Epithelial cell of prostate (primary cell): ENCODE measurements around the gene ERCC6L.
A peak's percentile ranks its signal among the peaks of the same experiment; 100 is the strongest.
"Not testable (repeated sequence)": the region's sequence is repeated elsewhere in the genome, so short reads cannot be mapped to it uniquely, and the experiment has no call there.

Experiments used
- DNase-seq: peaks from one replicate; pipeline ENCODE4 v3.0.0-alpha.2; 2011; ENCODE audit warnings: low read depth, low spot score
- H3K27ac ChIP-seq: fragments of 450-650 bp; 2 replicates; pipeline ENCODE4 v1.5.1; 2017; ENCODE audit warnings: mild to moderate bottlenecking

The ERCC6L gene

GRCh38 chrX:72255445-72255844 lies 16.6 kb upstream of the ERCC6L start:
- H3K27ac ChIP-seq = no peak overlapping the region
- DNase-seq = no peak

GRCh38 chrX:72254816-72255215 lies 16.0 kb upstream of the ERCC6L start:
- no peak overlapping the region for H3K27ac ChIP-seq
- no peak for DNase-seq

DNA sequence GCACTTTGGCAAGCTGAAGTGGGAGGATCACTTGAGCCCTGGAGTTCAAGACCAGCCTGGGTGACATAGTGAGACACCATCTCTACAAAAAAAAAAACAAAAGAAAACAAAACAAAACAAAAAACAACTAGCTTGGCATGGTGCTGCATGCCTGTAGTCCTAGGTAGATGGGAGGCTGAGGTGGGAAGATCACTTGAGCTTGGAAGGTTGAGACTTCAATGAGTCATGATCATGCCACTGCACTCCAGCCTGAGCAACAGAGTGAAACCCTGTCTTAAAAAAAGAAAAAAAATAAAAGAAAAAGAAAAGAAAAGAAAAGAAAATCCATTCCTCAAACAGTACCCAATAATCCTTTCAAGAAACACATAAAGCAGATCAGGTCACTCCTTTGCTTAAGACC lies 14.9 kb upstream of the ERCC6L start:
- no peak for DNase-seq
- H3K27ac ChIP-seq = no peak overlapping the region

GRCh38 chrX:72247206-72247942 lies 8.5 kb upstream of the ERCC6L start:
- DNase-seq = no peak

GRCh38 chrX:72245461-72246089 lies 6.7 kb upstream of the ERCC6L start:
- no peak overlapping the region for H3K27ac ChIP-seq
- DNase-seq = no peak

More at GRCh38 chrX:72247206-72247942, 8.5 kb upstream of the ERCC6L start:
- H3K27ac ChIP-seq = no peak overlapping the region

GRCh38 chrX:72243472-72243871 lies 4.6 kb upstream of the ERCC6L start:
- no peak for DNase-seq
- H3K27ac ChIP-seq = no peak overlapping the region

DNA sequence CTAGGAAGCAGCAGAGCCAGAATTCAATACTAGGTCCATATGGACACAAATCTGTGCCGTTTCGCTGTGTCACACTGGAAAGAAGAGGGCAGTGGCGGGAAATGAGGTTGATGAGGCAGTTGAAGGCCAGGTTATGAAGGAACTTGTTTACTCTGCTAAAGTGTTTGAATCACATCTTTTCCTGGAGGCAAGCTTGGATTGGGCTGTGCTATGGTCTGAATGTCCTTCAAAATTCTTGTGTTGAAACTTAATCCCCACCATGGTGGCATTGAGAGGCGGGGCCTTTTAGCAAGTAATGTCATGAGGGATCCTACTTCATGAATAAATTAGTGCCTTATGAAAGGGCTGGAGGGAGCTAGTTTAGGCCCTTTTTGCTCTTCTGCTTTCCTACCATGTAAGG lies 2.1 kb upstream of the ERCC6L start:
- no peak overlapping the region for H3K27ac ChIP-seq
- no peak for DNase-seq

GRCh38 chrX:72238183-72238582 lies 644 bp downstream of the ERCC6L start:
- no peak for DNase-seq
- no peak overlapping the region for H3K27ac ChIP-seq

DNA sequence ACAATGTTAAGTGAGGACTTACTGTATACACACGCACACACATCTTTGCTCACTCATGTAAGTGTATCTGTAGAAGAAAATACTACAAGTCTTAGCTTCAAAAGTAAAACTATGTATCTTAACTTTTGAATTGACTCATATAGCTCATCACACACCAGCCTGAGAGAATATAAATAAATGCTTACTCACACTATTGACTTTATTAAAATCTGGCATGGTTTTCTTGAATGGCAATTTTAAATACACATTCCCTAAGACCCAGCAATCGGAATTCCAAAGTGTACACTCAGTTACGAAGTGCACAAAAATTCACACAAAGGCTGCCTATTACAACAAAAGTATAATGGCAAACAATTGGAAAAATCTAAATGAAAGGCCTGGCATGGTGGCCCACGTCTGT lies 2.0 kb downstream of the ERCC6L start:
- H3K27ac ChIP-seq = no peak overlapping the region
- no peak for DNase-seq

DNA sequence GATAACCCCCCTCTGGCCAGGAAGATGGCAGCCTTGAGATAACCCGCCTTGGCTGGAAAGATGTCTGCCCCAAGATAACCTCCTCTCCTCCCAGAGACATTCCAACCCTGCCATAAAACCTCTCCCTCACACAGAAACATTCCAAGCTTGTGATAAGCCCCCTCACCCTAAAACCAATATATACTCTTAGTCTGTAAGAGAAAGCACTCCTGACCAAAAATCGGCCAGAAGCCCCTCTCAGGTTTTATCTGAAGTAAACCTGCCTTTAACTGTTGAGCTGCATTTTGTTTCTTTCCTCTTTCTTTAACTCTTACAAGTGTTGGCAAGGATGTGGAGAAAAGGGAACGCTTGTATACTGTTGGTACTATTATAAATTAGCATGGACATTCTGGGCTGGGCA lies 8.5 kb downstream of the ERCC6L start:
- no peak overlapping the region for H3K27ac ChIP-seq

GRCh38 chrX:72220375-72220774 lies 18.5 kb downstream of the ERCC6L start:
- H3K27ac ChIP-seq, DNase-seq: not testable (repeated sequence)

More for the DNA sequence above, 8.5 kb downstream of the ERCC6L start:
- DNase-seq = no peak

DNA sequence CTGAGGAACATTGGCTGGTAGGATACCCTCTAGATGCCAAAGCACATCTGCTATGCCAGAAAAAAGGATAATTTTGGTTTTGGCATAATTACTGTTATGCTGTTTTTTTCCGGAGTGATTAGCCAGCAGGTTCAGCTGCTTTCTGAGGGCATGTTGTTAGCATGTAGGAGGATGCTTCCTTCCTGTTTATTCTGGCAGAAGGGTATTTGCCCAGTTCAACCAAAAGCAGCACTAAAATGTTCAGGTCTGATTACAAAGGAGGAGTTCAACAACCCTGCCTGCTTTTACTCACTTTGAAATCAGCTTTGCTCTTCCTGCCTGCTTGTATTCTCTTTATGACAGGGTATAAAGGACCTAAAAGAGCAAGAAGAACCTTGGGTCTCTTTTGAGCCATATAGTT lies 21.9 kb downstream of the ERCC6L start:
- DNase-seq = no peak
- H3K27ac ChIP-seq = peak overlapping the region; percentile 20

- H3K27ac ChIP-seq = no peak overlapping the region
- DNase-seq = no peak
These were observed 30.6 kb downstream of the ERCC6L start for GRCh38 chrX:72208126-72208800.

DNA sequence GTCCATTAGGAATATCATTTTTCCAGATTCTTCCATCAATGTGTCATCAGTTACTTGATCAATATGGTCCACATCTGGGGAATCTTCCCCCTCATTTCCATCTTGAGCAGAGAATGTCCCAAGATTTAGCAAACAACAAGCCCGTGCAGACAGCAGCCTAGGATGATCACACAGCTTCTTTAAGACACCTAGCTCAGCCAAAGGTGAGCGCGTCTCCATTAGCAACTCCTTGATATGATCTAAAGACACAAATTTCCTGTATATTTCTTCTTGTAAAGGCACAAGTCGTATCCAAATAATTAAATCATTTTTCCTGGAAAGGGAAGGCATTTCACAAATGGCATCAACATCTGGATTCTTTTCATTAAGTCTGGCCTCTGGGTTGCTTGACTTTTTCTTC lies 31.5 kb downstream of the ERCC6L start:
- DNase-seq = no peak
- H3K27ac ChIP-seq = no peak overlapping the region

DNA sequence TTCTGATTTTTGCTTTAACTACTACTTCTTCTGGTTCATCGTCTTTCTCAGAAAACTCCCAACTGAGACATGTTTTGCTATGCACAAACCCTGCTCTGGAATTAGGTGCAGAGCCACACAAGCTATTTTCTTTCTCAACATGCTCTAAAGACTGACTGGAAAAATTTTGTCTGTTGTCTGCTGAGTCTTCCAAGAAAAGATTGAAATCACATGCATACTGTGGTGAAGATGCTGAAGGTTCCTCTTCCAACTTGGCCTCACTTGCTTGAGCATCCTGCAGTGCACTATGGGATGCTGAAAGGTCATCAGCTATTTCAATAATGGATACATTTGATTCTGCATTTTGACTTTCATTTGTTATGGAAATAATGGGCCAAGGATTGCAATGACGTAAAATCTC lies 33.1 kb downstream of the ERCC6L start:
- H3K27ac ChIP-seq = no peak overlapping the region
- DNase-seq = no peak

DNA sequence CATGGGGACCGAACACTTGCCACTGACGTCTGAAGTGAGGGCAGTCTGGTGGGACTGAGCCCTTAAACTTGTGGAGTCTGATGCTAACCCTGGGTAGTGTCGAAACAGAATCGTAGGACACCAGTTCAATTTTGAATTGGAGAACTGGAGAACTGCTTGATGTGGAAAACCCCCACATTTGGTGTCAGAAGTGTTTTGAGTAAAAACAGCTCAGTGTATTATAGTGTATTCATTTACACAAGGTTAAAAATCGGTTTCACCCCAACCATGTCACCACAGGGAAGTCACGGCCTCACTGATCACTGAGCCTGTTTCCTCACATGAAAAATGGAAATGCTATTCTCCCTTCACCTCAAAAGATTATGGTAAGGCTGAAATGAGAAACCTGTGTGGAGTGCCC lies 35.4 kb downstream of the ERCC6L start:
- H3K27ac ChIP-seq = peak overlapping the region; percentile 93
- no peak for DNase-seq

GRCh38 chrX:72202792-72203401 lies 35.9 kb downstream of the ERCC6L start:
- H3K27ac ChIP-seq = peak overlapping the region; percentile 93
- no peak for DNase-seq

DNA sequence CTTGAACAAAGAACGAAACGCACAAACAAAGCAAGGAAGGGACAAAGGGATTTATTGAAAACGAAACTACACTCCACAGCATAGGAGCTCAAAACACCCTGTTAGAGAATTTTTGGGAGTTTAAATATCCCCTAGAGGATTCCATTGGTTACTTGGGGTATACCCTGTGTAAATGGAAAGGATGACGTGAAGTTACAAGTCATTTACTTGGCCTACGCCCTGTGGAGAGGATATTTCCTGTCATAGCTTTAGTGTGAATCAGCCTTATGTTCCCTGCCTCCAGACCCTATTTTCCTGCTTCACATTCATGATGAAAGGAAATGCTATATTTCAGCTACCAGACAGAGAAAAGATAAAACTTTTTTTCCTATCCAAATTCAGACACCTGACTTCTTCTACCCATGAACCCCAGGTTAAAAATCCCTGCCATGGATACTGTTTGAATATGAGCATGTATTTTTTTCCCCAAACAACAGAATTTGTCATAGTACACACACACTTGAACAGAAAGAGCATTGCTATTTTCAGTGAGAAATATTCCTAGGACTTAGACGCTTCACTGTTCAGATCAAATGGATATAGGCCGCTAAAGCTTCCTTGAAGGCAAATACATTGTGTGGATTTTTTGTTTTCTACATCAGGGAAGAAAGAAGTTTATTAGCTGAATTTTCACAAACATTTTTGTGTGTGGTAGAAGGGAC lies 36.8 kb downstream of the ERCC6L start:
- no peak for DNase-seq
- peak overlapping the region; percentile 93 for H3K27ac ChIP-seq

DNA sequence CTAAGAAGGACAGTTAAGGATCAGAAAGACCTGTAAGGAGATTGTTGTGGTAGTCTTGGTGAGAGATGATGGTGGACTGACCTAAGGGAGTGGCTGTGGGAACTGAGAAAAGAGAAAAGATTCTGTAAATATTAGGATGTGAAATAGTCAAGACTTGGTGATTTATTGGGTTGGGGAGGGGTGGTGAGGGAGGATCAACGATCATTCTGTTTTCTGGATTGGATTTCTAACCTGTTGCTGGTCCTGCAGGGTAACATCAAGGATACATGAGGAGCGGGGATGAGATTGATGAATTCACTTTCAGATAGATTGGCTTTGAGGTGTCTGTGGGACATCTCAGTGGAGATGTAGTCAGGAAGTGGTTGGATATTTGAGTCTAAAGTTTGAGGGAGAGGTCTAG lies 55.9 kb downstream of the ERCC6L start:
- H3K27ac ChIP-seq = no peak overlapping the region
- DNase-seq = no peak
